ENCODE data around the gene ADCY10. TPM values are rescaled to one million over a fixed set of nuclear protein-coding genes. Genes with fewer than 3 reads are reported as not detected.

ADCY10 gene
- polyA plus RNA-seq, 3 donors = 0.09 TPM; not detected in 2

GRCh38 chr1:167904652-167905130, 9.2 kb downstream of the ADCY10 start:
- Mint-ChIP-seq H3K36me3 (no peaks in the 10 kb centered on the region), H3K4me1 (peaks cover 15% of the 10 kb centered on the region), H3K27me3 (ENCODE audit: low read depth in 3 of 3) (peaks cover 0 to 2% (median 0%) of the 10 kb centered on the region in 3 donors), H3K27ac (no peak overlapping the region), H3K9me3 (peaks cover 0 to 6% (median 5%) of the 10 kb centered on the region in 7 donors), H3K4me3 (no peak overlapping the region)
- Histone ChIP-seq H2AFZ (ENCODE audit: insufficient read depth, low read depth, low read length, poor library complexity, severe bottlenecking) (no peak overlapping the region), H3K79me2 (ENCODE audit: insufficient read depth, low read length) (no peaks in the 10 kb centered on the region), H3K27ac (ENCODE audit: low read depth in 1 of 2, low read length in 2 of 2) (no peak overlapping the region), H4K20me1 (ENCODE audit: insufficient read depth, low read length) (no peaks in the 10 kb centered on the region), H3K36me3 (replicated peaks in 1 of 2; ENCODE audit: control insufficient read depth in 1 of 2, insufficient read depth in 2 of 2, low read length in 2 of 2) (no peaks in the 10 kb centered on the region), H3K27me3 (ENCODE audit: control insufficient read depth in 2 of 2, insufficient read depth in 2 of 2, low read length in 2 of 2) (no peaks in the 10 kb centered on the region), H3K4me2 (replicated peaks; ENCODE audit: extremely low read depth, low read length, poor library complexity, severe bottlenecking) (no peak overlapping the region), H3K4me1 (ENCODE audit: control insufficient read depth in 1 of 2, insufficient read depth in 2 of 2, low read length in 2 of 2) (peaks cover 0 to 3% of the 10 kb centered on the region in 2 donors), H3K4me3 (replicated peaks in 1 of 3; ENCODE audit: low read depth in 2 of 3, low read length in 3 of 3) (no peak overlapping the region), H3K9me3 (replicated peaks in 1 of 2; ENCODE audit: control insufficient read depth in 1 of 2, insufficient read depth in 1 of 2, low read length in 2 of 2) (peaks cover 5 to 6% of the 10 kb centered on the region in 2 donors), H3K9ac (ENCODE audit: insufficient read depth, low read length, poor library complexity, severe bottlenecking) (no peak overlapping the region)
- intact Hi-C loops (cut with micrococcal nuclease) = no loop called here
- no peak for TF ChIP-seq CTCF (IDR thresholded peaks at IDR 0.05)
- no peak for DNase-seq
- 100% methylated on average over 2 of the region's 4 CpGs for WGBS (ENCODE audit: insufficient coverage)

- Histone ChIP-seq H3K9ac (ENCODE audit: insufficient read depth, low read length, poor library complexity, severe bottlenecking) (no peak overlapping the region), H3K4me1 (ENCODE audit: control insufficient read depth in 1 of 2, insufficient read depth in 2 of 2, low read length in 2 of 2) (peaks cover 0 to 3% of the 10 kb centered on the region in 2 donors), H3K9me3 (replicated peaks in 1 of 2; ENCODE audit: control insufficient read depth in 1 of 2, insufficient read depth in 1 of 2, low read length in 2 of 2) (no peaks in the 10 kb centered on the region), H3K79me2 (ENCODE audit: insufficient read depth, low read length) (no peaks in the 10 kb centered on the region), H4K20me1 (ENCODE audit: insufficient read depth, low read length) (no peaks in the 10 kb centered on the region), H3K36me3 (replicated peaks in 1 of 2; ENCODE audit: control insufficient read depth in 1 of 2, insufficient read depth in 2 of 2, low read length in 2 of 2) (no peaks in the 10 kb centered on the region), H3K27ac (ENCODE audit: low read depth in 1 of 2, low read length in 2 of 2) (no peak overlapping the region), H3K4me2 (replicated peaks; ENCODE audit: extremely low read depth, low read length, poor library complexity, severe bottlenecking) (no peak overlapping the region), H3K4me3 (replicated peaks in 1 of 3; ENCODE audit: low read depth in 2 of 3, low read length in 3 of 3) (no peak overlapping the region), H2AFZ (ENCODE audit: insufficient read depth, low read depth, low read length, poor library complexity, severe bottlenecking) (no peak overlapping the region), H3K27me3 (ENCODE audit: control insufficient read depth in 2 of 2, insufficient read depth in 2 of 2, low read length in 2 of 2) (no peaks in the 10 kb centered on the region)
- Mint-ChIP-seq H3K9me3 (no peaks in the 10 kb centered on the region), H3K4me3 (no peak overlapping the region), H3K36me3 (no peaks in the 10 kb centered on the region), H3K27ac (no peak overlapping the region), H3K27me3 (ENCODE audit: low read depth in 3 of 3) (peaks cover 0 to 2% (median 2%) of the 10 kb centered on the region in 3 donors), H3K4me1 (peaks cover 14% of the 10 kb centered on the region)
- intact Hi-C loops (cut with micrococcal nuclease) = no loop called here
- no CpG with 5 or more reads among the region's 4 CpGs for WGBS (ENCODE audit: insufficient coverage)
- DNase-seq = no peak
- TF ChIP-seq CTCF (IDR thresholded peaks at IDR 0.05) = no peak
These were observed 13.0 kb downstream of the ADCY10 start for GRCh38 chr1:167900907-167901306.

Data from CD14-positive monocyte (primary cell).